HepG2 (cell line): ENCODE measurements around the gene SPRN. TPM values are rescaled to one million over a fixed set of nuclear protein-coding genes. Genes with fewer than 3 reads are reported as not detected.

Experiments
- BCL6 ChIP-seq: IDR thresholded peaks from 2 replicates; pipeline ENCODE4 v1.6.1; 2016; ENCODE audit warnings: missing genetic modification reagents, missing compliant biosample characterization
- FIP1L1 ChIP-seq: fragments of 200-400 bp; formaldehyde crosslinking; IDR thresholded peaks from 2 replicates; pipeline ENCODE4 v1.6.1; 2018; ENCODE audit warnings: low read depth, mild to moderate bottlenecking, low read length, moderate library complexity, borderline replicate concordance; ENCODE audit not compliant: insufficient read depth
- FOXO1 ChIP-seq: sonication (generic); formaldehyde crosslinking; IDR thresholded peaks from 2 replicates; pipeline ENCODE4 v1.4.0; 2020; ENCODE audit warnings: missing genetic modification reagents
- PHF21A ChIP-seq: sonication (generic); formaldehyde crosslinking; IDR thresholded peaks from 2 replicates; pipeline ENCODE4 v1.5.0; 2020; ENCODE audit warnings: mild to moderate bottlenecking, missing genetic modification reagents
- ZNF232 ChIP-seq: sonication (generic); formaldehyde crosslinking; IDR thresholded peaks from 2 replicates; pipeline ENCODE4 v1.4.0; 2020; ENCODE audit warnings: missing genetic modification reagents, borderline replicate concordance
- ZNF33B ChIP-seq: sonication (generic); formaldehyde crosslinking; IDR thresholded peaks from 2 replicates; pipeline ENCODE4 v1.5.1; 2020; ENCODE audit warnings: mild to moderate bottlenecking, missing genetic modification reagents
- ZNF614 ChIP-seq: IDR thresholded peaks from 2 replicates; pipeline ENCODE4 v1.6.1; 2018; ENCODE audit warnings: missing biosample characterization, missing genetic modification reagents, inconsistent platforms, borderline replicate concordance
- ZNF747 ChIP-seq: sonication (generic); formaldehyde crosslinking; IDR thresholded peaks from 2 replicates; pipeline ENCODE4 v1.8.1; 2023; ENCODE audit warnings: missing genetic modification reagents, mild to moderate bottlenecking, borderline replicate concordance
- ZNF781 ChIP-seq: sonication (generic); formaldehyde crosslinking; IDR thresholded peaks from 2 replicates; pipeline ENCODE4 v1.5.1; 2020; ENCODE audit warnings: borderline replicate concordance, mild to moderate bottlenecking, missing genetic modification reagents; ENCODE audit errors: not compliant biosample characterization
- polyA plus RNA-seq, 8 experiments: library from polyadenylated mRNA; depleted of rRNA in 3 of 8; stranded (reverse) in 7 of 8; unstranded in 1 of 8; fragments of >200 nt; fragmentation: Illumina TruSeq in 4 of 8; extraction: Trizol in 4 of 8; gene quantifications; 2 replicates each; pipeline versions ENCODE4 v1.2.1 to v1.2.3, GENCODE V29; 2011 to 2016; ENCODE audit warnings: low read depth in 4 of 8, missing spikeins in 1 of 8, mixed read lengths in 1 of 8; ENCODE audit not compliant: insufficient read depth in 1 of 8
- total RNA-seq, 5 experiments: library from RNA; depleted of rRNA; stranded (reverse); fragments of >200 nt; fragmentation: Illumina TruSeq; extraction: Trizol; gene quantifications; 2 replicates each; pipeline ENCODE4 v1.2.3, GENCODE V29; 2016; ENCODE audit warnings: low read depth in 1 of 5
- TF ChIP-seq, protein P1 (sequence below): sonication (generic); formaldehyde crosslinking; conservative IDR thresholded peaks from 2 replicates; pipeline ENCODE4 v1.8.0; 2022; ENCODE audit warnings: low read depth, missing genetic modification reagents
- TF ChIP-seq, protein P2 (sequence below): sonication (generic); formaldehyde crosslinking; IDR thresholded peaks from 2 replicates; pipeline ENCODE4 v1.8.0; 2022; ENCODE audit warnings: mild to moderate bottlenecking, missing genetic modification reagents, borderline replicate concordance
- TF ChIP-seq, protein P3 (sequence below): sonication (generic); formaldehyde crosslinking; IDR thresholded peaks from 2 replicates; pipeline ENCODE4 v1.5.0; 2020; ENCODE audit warnings: mild to moderate bottlenecking, low read depth, missing genetic modification reagents, borderline replicate concordance
- TF ChIP-seq, protein P4 (sequence below): sonication (generic); formaldehyde crosslinking; IDR thresholded peaks from 2 replicates; pipeline ENCODE4 v1.4.0; 2020; ENCODE audit warnings: missing genetic modification reagents, mild to moderate bottlenecking, borderline replicate concordance
- TF ChIP-seq, protein P5 (sequence below): sonication (generic); formaldehyde crosslinking; IDR thresholded peaks from 2 replicates; pipeline ENCODE4 v1.4.0; 2020; ENCODE audit warnings: missing genetic modification reagents

The SPRN gene
- total and polyA plus RNA-seq, 2 of the 13 experiments (the other 11 are each of a cell fraction or from before 2014, with no cell fraction given): not detected

DNA sequence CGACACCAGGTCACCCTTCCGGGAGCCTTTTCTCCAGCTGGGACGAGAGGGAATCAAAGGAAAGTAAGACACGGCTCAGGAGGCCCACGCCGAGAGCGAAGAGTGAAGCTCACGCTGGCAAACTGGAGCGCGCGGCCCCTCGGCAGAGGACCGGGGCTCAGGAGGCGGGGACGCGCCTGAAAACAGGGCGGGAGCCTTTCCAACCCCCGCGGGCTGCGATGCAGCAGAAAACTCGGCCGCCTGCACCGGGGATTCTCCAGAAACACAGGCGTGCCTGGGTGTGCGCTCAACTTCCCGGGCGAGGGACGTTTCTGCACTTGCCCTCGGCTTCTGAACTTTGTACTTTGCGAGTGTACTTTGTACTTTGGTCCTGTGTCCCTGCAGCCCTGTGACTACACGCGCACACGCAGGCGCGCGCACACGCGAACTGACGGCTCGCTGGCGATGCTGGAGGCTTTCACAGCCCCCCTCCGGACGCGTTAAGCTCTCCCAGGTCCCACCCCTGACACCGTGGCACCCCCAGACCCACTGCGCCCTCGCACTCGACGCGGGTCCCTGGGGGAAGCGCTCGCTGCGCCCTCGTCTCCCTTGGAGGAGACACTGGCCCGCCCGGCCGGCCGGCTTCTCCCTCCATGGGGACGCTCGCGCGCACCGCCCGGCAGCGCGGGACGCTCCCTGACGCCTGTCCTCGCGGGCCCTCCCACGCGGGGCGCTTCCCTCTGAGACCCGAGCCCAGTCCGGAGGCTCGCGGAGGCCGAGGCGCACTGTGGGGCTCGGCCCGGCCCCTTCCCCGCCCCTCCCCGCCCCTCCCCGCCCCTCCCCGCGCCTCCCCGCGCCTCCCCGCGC lies 46.0 kb downstream of the SPRN start (continued):
- TF ChIP-seq ZNF33B (0 out of 2 replicates have a peak, but pooled peaks have one; percentile 68), ZNF781 (CRISPR knock-in tag) (peak; percentile 44), FOXO1 (CRISPR knock-in tag) (peak; percentile 26; the same call in 1 of the 2 replicates), ZNF614 (CRISPR knock-in tag) (peak; percentile 71; the same call in 1 of the 2 replicates), BCL6 (CRISPR knock-in tag) (peak; percentile 32; the same call in 1 of the 2 replicates), FIP1L1 (no peak), ZNF747 (no peak), PHF21A (CRISPR knock-in tag) (peak; percentile 65), ZNF232 (CRISPR knock-in tag) (peak; percentile 21; the same call in 1 of the 2 replicates)
- TF ChIP-seq, protein P1, sequence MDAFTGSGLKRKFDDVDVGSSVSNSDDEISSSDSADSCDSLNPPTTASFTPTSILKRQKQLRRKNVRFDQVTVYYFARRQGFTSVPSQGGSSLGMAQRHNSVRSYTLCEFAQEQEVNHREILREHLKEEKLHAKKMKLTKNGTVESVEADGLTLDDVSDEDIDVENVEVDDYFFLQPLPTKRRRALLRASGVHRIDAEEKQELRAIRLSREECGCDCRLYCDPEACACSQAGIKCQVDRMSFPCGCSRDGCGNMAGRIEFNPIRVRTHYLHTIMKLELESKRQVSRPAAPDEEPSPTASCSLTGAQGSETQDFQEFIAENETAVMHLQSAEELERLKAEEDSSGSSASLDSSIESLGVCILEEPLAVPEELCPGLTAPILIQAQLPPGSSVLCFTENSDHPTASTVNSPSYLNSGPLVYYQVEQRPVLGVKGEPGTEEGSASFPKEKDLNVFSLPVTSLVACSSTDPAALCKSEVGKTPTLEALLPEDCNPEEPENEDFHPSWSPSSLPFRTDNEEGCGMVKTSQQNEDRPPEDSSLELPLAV (CRISPR knock-in tag): no peak
- TF ChIP-seq, protein P2, sequence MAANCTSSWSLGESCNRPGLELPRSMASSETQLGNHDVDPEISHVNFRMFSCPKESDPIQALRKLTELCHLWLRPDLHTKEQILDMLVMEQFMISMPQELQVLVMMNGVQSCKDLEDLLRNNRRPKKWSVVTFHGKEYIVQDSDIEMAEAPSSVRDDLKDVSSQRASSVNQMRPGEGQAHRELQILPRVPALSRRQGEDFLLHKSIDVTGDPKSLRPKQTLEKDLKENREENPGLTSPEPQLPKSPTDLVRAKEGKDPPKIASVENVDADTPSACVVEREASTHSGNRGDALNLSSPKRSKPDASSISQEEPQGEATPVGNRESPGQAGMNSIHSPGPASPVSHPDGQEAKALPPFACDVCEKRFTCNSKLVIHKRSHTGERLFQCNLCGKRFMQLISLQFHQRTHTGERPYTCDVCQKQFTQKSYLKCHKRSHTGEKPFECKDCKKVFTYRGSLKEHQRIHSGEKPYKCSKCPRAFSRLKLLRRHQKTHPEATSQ: 0 out of 2 replicates have a peak, but pooled peaks have one; percentile 14
- TF ChIP-seq, protein P3, sequence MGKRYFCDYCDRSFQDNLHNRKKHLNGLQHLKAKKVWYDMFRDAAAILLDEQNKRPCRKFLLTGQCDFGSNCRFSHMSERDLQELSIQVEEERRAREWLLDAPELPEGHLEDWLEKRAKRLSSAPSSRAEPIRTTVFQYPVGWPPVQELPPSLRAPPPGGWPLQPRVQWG (CRISPR knock-in tag): no peak
- TF ChIP-seq, protein P4, sequence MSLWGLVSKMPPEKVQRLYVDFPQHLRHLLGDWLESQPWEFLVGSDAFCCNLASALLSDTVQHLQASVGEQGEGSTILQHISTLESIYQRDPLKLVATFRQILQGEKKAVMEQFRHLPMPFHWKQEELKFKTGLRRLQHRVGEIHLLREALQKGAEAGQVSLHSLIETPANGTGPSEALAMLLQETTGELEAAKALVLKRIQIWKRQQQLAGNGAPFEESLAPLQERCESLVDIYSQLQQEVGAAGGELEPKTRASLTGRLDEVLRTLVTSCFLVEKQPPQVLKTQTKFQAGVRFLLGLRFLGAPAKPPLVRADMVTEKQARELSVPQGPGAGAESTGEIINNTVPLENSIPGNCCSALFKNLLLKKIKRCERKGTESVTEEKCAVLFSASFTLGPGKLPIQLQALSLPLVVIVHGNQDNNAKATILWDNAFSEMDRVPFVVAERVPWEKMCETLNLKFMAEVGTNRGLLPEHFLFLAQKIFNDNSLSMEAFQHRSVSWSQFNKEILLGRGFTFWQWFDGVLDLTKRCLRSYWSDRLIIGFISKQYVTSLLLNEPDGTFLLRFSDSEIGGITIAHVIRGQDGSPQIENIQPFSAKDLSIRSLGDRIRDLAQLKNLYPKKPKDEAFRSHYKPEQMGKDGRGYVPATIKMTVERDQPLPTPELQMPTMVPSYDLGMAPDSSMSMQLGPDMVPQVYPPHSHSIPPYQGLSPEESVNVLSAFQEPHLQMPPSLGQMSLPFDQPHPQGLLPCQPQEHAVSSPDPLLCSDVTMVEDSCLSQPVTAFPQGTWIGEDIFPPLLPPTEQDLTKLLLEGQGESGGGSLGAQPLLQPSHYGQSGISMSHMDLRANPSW: no peak; the same call in 1 of the 2 replicates
- TF ChIP-seq, protein P5, sequence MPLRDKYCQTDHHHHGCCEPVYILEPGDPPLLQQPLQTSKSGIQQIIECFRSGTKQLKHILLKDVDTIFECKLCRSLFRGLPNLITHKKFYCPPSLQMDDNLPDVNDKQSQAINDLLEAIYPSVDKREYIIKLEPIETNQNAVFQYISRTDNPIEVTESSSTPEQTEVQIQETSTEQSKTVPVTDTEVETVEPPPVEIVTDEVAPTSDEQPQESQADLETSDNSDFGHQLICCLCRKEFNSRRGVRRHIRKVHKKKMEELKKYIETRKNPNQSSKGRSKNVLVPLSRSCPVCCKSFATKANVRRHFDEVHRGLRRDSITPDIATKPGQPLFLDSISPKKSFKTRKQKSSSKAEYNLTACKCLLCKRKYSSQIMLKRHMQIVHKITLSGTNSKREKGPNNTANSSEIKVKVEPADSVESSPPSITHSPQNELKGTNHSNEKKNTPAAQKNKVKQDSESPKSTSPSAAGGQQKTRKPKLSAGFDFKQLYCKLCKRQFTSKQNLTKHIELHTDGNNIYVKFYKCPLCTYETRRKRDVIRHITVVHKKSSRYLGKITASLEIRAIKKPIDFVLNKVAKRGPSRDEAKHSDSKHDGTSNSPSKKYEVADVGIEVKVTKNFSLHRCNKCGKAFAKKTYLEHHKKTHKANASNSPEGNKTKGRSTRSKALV: peak; percentile 92
